GM23338 (cell line): ENCODE results near the gene LRP10. TPM values are rescaled to one million over a fixed set of nuclear protein-coding genes. Genes with fewer than 3 reads are reported as not detected.

ENCODE experiments used
- ATAC-seq: fragments of 200-7000 bp; cut with Tn5 transposase; 3 replicates; pipeline ENCODE4 v1.9.1; 2020
- DNase-seq: peaks from one replicate; pipeline ENCODE4 v3.0.0-alpha.2; 2015; ENCODE audit warnings: low spot score
- H2AFZ ChIP-seq: fragments of 200-600 bp; sonication (generic); 2 replicates; pipeline ENCODE4 v1.8.0; 2016; ENCODE audit warnings: antibody characterized with exemption, mild to moderate bottlenecking, moderate library complexity
- H3F3A ChIP-seq: fragments of 200-600 bp; sonication (generic); replicated peaks from 2 replicates; pipeline ENCODE4 v1.8.0; 2017; ENCODE audit warnings: antibody characterized with exemption, mixed run types, low read depth
- H3K27ac ChIP-seq: fragments of 200-600 bp; sonication (generic); 2 replicates; pipeline ENCODE4 v1.6.1; 2016; ENCODE audit warnings: low read depth
- H3K27me3 ChIP-seq: fragments of 200-600 bp; sonication (generic); 2 replicates; pipeline ENCODE4 v1.8.0; 2016; ENCODE audit warnings: mild to moderate bottlenecking, mixed run types, moderate library complexity; ENCODE audit not compliant: insufficient read depth
- H3K36me3 ChIP-seq: fragments of 200-600 bp; sonication (generic); 2 replicates; pipeline ENCODE4 v1.8.0; 2016; ENCODE audit warnings: mild to moderate bottlenecking; ENCODE audit not compliant: insufficient read depth
- H3K4me1 ChIP-seq: fragments of 200-600 bp; sonication (generic); 2 replicates; pipeline ENCODE4 v1.8.0; 2016; ENCODE audit warnings: mild to moderate bottlenecking, moderate library complexity; ENCODE audit not compliant: insufficient read depth
- H3K4me2 ChIP-seq: fragments of 200-600 bp; sonication (generic); 2 replicates; pipeline ENCODE4 v1.7.1; 2017; ENCODE audit warnings: mixed run types
- H3K4me3 ChIP-seq: fragments of 200-600 bp; sonication (generic); 2 replicates; pipeline ENCODE4 v1.6.1; 2016; ENCODE audit warnings: mixed run types
- H3K79me2 ChIP-seq: fragments of 200-600 bp; sonication (generic); replicated peaks from 2 replicates; pipeline ENCODE4 v1.8.0; 2017; ENCODE audit warnings: mild to moderate bottlenecking; ENCODE audit not compliant: insufficient read depth
- H3K9me2 ChIP-seq: fragments of 200-600 bp; sonication (generic); 2 replicates; pipeline ENCODE4 v1.8.0; 2017; ENCODE audit not compliant: insufficient read depth
- H4K20me1 ChIP-seq: fragments of 200-600 bp; sonication (generic); replicated peaks from 2 replicates; pipeline ENCODE4 v1.8.0; 2017; ENCODE audit warnings: mild to moderate bottlenecking; ENCODE audit not compliant: insufficient read depth
- H3K27ac Mint-ChIP-seq: 2 replicates; pipeline ENCODE4 v1.8.0; 2020; ENCODE audit warnings: inconsistent platforms, mild to moderate bottlenecking, moderate library complexity, mixed read lengths
- H3K27me3 Mint-ChIP-seq: 3 replicates; pipeline ENCODE4 v1.8.0; 2022; ENCODE audit warnings: low read depth, mild to moderate bottlenecking, moderate library complexity, mixed read lengths, inconsistent platforms; ENCODE audit not compliant: insufficient read depth, poor library complexity
- H3K36me3 Mint-ChIP-seq: 3 replicates; pipeline ENCODE4 v1.8.0; 2021; ENCODE audit warnings: low read depth, mild to moderate bottlenecking, inconsistent platforms, moderate library complexity, mixed read lengths
- H3K4me1 Mint-ChIP-seq: 3 replicates; pipeline ENCODE4 v1.8.0; 2020; ENCODE audit warnings: mild to moderate bottlenecking, inconsistent platforms, mixed read lengths
- H3K4me3 Mint-ChIP-seq: 3 replicates; pipeline ENCODE4 v1.8.0; 2021; ENCODE audit warnings: moderate library complexity, mild to moderate bottlenecking, inconsistent platforms, mixed read lengths
- H3K9me3 Mint-ChIP-seq: 3 replicates; pipeline ENCODE4 v1.8.0; 2020; ENCODE audit warnings: moderate library complexity, mild to moderate bottlenecking, inconsistent platforms, mixed read lengths
- CREB1 ChIP-seq: fragments of 250-450 bp; sonication (Bioruptor Pico); IDR thresholded peaks from 2 replicates; pipeline ENCODE4 v1.5.0; 2020; ENCODE audit warnings: low read depth, mild to moderate bottlenecking, moderate library complexity
- CTCF ChIP-seq, 2 experiments: fragments of 200-600 bp in 1 of 2; sonication (generic) in 1 of 2; conservative IDR thresholded peaks; 2 replicates each; pipeline versions ENCODE4 v1.5.1 to v1.6.1; 2016 to 2017; ENCODE audit warnings: antibody characterized with exemption in 2 of 2, low read depth in 2 of 2, mild to moderate bottlenecking in 2 of 2, moderate library complexity in 1 of 2
- ETS1 ChIP-seq: IDR thresholded peaks from 2 replicates; pipeline ENCODE4 v1.6.1; 2016; ENCODE audit warnings: antibody characterized with exemption
- EZH2 ChIP-seq: fragments of 200-600 bp; sonication (generic); IDR thresholded peaks from one replicate; pipeline ENCODE4 v1.8.0; 2017; ENCODE audit warnings: antibody characterized with exemption, mild to moderate bottlenecking, low read depth; ENCODE audit not compliant: unreplicated experiment
- EZH2phosphoT487 ChIP-seq: fragments of 200-600 bp; sonication (generic); IDR thresholded peaks from one replicate; pipeline ENCODE4 v1.8.1; 2018; ENCODE audit warnings: antibody characterized with exemption; ENCODE audit not compliant: unreplicated experiment
- JUNB ChIP-seq: IDR thresholded peaks from one replicate; pipeline ENCODE4 v1.6.1; 2016; ENCODE audit warnings: antibody characterized with exemption; ENCODE audit not compliant: unreplicated experiment
- NANOG ChIP-seq: IDR thresholded peaks from 2 replicates; pipeline ENCODE4 v1.6.1; 2016; ENCODE audit warnings: antibody characterized with exemption, borderline replicate concordance
- POLR2AphosphoS5 ChIP-seq: IDR thresholded peaks from 2 replicates; pipeline ENCODE4 v1.6.1; 2016; ENCODE audit warnings: antibody characterized with exemption, low read depth
- REST ChIP-seq: IDR thresholded peaks from one replicate; pipeline ENCODE4 v1.6.1; 2018; ENCODE audit warnings: antibody characterized with exemption; ENCODE audit not compliant: unreplicated experiment
- STAT1 ChIP-seq: IDR thresholded peaks from one replicate; pipeline ENCODE4 v1.6.1; 2016; ENCODE audit warnings: antibody characterized with exemption; ENCODE audit not compliant: unreplicated experiment
- ZNF114 ChIP-seq: fragments of 250-450 bp; sonication (Bioruptor Pico); IDR thresholded peaks from 2 replicates; pipeline ENCODE4 v1.5.0; 2020; ENCODE audit warnings: mild to moderate bottlenecking, moderate library complexity
- ZNF331 ChIP-seq: fragments of 250-450 bp; sonication (Bioruptor Pico); IDR thresholded peaks from 2 replicates; pipeline ENCODE4 v1.5.0; 2020; ENCODE audit warnings: low read depth, mild to moderate bottlenecking, moderate library complexity
- polyA plus RNA-seq: library from polyadenylated mRNA; unstranded; fragments of >200 nt; fragmentation: Nextera tagmentation; extraction: Ambion mirVana; gene quantifications from 2 replicates; pipeline ENCODE4 v1.2.1, GENCODE V29; 2016
- total RNA-seq: library from RNA; depleted of rRNA; stranded (reverse); fragments of >200 nt; shearing (Covaris generic); gene quantifications from 2 replicates; pipeline ENCODE4 v1.2.3, GENCODE V29; 2014
- TF ChIP-seq, protein P1 (sequence below): fragments of 250-450 bp; sonication (Bioruptor Pico); IDR thresholded peaks from 2 replicates; pipeline ENCODE4 v1.5.0; 2020; ENCODE audit warnings: mild to moderate bottlenecking, moderate library complexity

LRP10 gene
- total and polyA plus RNA-seq, 2 experiments from 2014 or later: 6.4 to 18.1 TPM

GRCh38 chr14:22893706-22894105, 22.2 kb downstream of the LRP10 start:
- DNase-seq (no peak), ATAC-seq (no peak)
- H3K27ac ChIP-seq: no peak overlapping the region
- H3F3A ChIP-seq: peaks cover 4% of the 10 kb centered on the region; the same call in 1 of the 2 replicates
- no peak overlapping the region for H3K4me3 ChIP-seq
- H3K36me3 ChIP-seq: no peaks in the 10 kb centered on the region
- no peaks in the 10 kb centered on the region for H3K9me2 ChIP-seq
- TF ChIP-seq CREB1 (CRISPR knock-in tag): no peak
- TF ChIP-seq REST: no peak
- no peak for TF ChIP-seq ETS1
- TF ChIP-seq EZH2phosphoT487: no peak
- TF ChIP-seq, protein P1, sequence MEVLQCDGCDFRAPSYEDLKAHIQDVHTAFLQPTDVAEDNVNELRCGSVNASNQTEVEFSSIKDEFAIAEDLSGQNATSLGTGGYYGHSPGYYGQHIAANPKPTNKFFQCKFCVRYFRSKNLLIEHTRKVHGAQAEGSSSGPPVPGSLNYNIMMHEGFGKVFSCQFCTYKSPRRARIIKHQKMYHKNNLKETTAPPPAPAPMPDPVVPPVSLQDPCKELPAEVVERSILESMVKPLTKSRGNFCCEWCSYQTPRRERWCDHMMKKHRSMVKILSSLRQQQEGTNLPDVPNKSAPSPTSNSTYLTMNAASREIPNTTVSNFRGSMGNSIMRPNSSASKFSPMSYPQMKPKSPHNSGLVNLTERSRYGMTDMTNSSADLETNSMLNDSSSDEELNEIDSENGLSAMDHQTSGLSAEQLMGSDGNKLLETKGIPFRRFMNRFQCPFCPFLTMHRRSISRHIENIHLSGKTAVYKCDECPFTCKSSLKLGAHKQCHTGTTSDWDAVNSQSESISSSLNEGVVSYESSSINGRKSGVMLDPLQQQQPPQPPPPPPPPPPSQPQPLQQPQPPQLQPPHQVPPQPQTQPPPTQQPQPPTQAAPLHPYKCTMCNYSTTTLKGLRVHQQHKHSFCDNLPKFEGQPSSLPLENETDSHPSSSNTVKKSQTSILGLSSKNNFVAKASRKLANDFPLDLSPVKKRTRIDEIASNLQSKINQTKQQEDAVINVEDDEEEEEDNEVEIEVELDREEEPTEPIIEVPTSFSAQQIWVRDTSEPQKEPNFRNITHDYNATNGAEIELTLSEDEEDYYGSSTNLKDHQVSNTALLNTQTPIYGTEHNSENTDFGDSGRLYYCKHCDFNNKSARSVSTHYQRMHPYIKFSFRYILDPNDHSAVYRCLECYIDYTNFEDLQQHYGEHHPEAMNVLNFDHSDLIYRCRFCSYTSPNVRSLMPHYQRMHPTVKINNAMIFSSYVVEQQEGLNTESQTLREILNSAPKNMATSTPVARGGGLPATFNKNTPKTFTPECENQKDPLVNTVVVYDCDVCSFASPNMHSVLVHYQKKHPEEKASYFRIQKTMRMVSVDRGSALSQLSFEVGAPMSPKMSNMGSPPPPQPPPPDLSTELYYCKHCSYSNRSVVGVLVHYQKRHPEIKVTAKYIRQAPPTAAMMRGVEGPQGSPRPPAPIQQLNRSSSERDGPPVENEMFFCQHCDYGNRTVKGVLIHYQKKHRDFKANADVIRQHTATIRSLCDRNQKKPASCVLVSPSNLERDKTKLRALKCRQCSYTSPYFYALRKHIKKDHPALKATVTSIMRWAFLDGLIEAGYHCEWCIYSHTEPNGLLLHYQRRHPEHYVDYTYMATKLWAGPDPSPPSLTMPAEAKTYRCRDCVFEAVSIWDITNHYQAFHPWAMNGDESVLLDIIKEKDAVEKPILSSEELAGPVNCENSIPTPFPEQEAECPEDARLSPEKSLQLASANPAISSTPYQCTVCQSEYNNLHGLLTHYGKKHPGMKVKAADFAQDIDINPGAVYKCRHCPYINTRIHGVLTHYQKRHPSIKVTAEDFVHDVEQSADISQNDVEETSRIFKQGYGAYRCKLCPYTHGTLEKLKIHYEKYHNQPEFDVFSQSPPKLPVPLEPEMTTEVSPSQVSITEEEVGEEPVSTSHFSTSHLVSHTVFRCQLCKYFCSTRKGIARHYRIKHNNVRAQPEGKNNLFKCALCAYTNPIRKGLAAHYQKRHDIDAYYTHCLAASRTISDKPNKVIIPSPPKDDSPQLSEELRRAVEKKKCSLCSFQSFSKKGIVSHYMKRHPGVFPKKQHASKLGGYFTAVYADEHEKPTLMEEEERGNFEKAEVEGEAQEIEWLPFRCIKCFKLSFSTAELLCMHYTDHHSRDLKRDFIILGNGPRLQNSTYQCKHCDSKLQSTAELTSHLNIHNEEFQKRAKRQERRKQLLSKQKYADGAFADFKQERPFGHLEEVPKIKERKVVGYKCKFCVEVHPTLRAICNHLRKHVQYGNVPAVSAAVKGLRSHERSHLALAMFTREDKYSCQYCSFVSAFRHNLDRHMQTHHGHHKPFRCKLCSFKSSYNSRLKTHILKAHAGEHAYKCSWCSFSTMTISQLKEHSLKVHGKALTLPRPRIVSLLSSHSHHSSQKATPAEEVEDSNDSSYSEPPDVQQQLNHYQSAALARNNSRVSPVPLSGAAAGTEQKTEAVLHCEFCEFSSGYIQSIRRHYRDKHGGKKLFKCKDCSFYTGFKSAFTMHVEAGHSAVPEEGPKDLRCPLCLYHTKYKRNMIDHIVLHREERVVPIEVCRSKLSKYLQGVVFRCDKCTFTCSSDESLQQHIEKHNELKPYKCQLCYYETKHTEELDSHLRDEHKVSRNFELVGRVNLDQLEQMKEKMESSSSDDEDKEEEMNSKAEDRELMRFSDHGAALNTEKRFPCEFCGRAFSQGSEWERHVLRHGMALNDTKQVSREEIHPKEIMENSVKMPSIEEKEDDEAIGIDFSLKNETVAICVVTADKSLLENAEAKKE (CRISPR knock-in tag): no peak
- no peak for TF ChIP-seq EZH2
- TF ChIP-seq ZNF114 (CRISPR knock-in tag): no peak
- TF ChIP-seq POLR2AphosphoS5: no peak
- TF ChIP-seq CTCF (conservative IDR thresholded peaks at IDR 0.05; ENCODE audit: low read depth in 2 of 2): no peak
- no peak for TF ChIP-seq JUNB
- no peak for TF ChIP-seq ZNF331 (CRISPR knock-in tag)
- TF ChIP-seq STAT1: no peak
- no peak for TF ChIP-seq NANOG
- Mint-ChIP-seq H3K4me1 (peaks cover 7% of the 10 kb centered on the region; the same call in 2 of the 3 replicates), H3K36me3 (no peaks in the 10 kb centered on the region; the same call in 2 of the 3 replicates), H3K4me3 (no peak overlapping the region), H3K27ac (no peak overlapping the region), H3K9me3 (no peaks in the 10 kb centered on the region), H3K27me3 (peaks cover 24% of the 10 kb centered on the region)
- H3K4me2 ChIP-seq: no peak overlapping the region
- H4K20me1 ChIP-seq: no peaks in the 10 kb centered on the region; the same call in none of the 2 replicates
- peaks cover 36% of the 10 kb centered on the region for H3K27me3 ChIP-seq
- H3K79me2 ChIP-seq: no peaks in the 10 kb centered on the region
- H2AFZ ChIP-seq: no peak overlapping the region
- 0 out of 2 replicates have a peak, but pooled peaks cover under 1% of the 10 kb centered on the region for H3K4me1 ChIP-seq
